ENCODE data around the gene CYP4F8.

DNA sequence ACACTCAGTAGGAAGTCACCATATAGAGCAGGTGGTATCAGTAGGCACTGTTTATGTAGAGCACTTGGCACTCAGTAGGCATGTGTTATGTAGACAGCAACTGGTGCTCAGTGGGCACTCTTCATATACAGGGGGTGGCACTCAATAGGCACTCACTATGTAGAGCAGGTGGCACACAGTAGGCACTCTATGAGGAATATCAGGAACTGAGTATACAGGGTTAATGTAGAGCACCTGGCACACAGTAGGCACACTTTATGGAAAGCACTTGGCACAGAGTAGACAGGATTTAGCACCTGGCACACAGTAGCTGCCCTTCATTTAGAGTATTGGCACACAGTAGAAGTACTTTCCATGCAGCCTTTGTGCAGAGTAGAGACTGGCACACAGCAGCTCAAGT lies 24.6 kb downstream of the CYP4F8 start:
- TF ChIP-seq, protein P1, sequence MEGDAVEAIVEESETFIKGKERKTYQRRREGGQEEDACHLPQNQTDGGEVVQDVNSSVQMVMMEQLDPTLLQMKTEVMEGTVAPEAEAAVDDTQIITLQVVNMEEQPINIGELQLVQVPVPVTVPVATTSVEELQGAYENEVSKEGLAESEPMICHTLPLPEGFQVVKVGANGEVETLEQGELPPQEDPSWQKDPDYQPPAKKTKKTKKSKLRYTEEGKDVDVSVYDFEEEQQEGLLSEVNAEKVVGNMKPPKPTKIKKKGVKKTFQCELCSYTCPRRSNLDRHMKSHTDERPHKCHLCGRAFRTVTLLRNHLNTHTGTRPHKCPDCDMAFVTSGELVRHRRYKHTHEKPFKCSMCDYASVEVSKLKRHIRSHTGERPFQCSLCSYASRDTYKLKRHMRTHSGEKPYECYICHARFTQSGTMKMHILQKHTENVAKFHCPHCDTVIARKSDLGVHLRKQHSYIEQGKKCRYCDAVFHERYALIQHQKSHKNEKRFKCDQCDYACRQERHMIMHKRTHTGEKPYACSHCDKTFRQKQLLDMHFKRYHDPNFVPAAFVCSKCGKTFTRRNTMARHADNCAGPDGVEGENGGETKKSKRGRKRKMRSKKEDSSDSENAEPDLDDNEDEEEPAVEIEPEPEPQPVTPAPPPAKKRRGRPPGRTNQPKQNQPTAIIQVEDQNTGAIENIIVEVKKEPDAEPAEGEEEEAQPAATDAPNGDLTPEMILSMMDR (IDR thresholded peaks at IDR 0.05), result no peak
- TF ChIP-seq NRF1 (IDR thresholded peaks at IDR 0.05; ENCODE audit: low read depth, low read length), result no peak
- TF ChIP-seq FOXM1 (IDR thresholded peaks at IDR 0.05; ENCODE audit: low read depth), result no peak
- TF ChIP-seq, protein P2, sequence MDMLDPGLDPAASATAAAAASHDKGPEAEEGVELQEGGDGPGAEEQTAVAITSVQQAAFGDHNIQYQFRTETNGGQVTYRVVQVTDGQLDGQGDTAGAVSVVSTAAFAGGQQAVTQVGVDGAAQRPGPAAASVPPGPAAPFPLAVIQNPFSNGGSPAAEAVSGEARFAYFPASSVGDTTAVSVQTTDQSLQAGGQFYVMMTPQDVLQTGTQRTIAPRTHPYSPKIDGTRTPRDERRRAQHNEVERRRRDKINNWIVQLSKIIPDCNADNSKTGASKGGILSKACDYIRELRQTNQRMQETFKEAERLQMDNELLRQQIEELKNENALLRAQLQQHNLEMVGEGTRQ (IDR thresholded peaks at IDR 0.05; ENCODE audit: borderline replicate concordance, low read depth, low read length), result no peak
- TF ChIP-seq RXRA (IDR thresholded peaks at IDR 0.05; ENCODE audit: borderline replicate concordance, low read depth), result no peak

Data from SK-N-SH (cell line).